Right lobe of liver (tissue), 4 donors: ENCODE measurements around the gene IRX1.

Source experiments
- POLR2A ChIP-seq: fragments of 450-650 bp; IDR thresholded peaks from one replicate; pipeline ENCODE4 v1.6.1; 2017; ENCODE audit warnings: antibody characterized with exemption, mild to moderate bottlenecking
- TF ChIP-seq, protein P1 (sequence below), 4 donors: fragments of 200-600 bp in 3 of 4; fragments of 450-650 bp in 1 of 4; IDR thresholded peaks; one replicate each; pipeline versions ENCODE4 v1.5.1 to v1.8.0; 2016 to 2022; ENCODE audit warnings: antibody characterized with exemption in 4 of 4, mild to moderate bottlenecking in 2 of 4
- donor health status: DM: no; HTN: no; CAD: no.
- donor health status: DM: no; HTN: no; CAD: no.
- donor health status: DM: no; HTN: yes; CAD: no.

- TF ChIP-seq POLR2A, result no peak
- TF ChIP-seq, protein P1, sequence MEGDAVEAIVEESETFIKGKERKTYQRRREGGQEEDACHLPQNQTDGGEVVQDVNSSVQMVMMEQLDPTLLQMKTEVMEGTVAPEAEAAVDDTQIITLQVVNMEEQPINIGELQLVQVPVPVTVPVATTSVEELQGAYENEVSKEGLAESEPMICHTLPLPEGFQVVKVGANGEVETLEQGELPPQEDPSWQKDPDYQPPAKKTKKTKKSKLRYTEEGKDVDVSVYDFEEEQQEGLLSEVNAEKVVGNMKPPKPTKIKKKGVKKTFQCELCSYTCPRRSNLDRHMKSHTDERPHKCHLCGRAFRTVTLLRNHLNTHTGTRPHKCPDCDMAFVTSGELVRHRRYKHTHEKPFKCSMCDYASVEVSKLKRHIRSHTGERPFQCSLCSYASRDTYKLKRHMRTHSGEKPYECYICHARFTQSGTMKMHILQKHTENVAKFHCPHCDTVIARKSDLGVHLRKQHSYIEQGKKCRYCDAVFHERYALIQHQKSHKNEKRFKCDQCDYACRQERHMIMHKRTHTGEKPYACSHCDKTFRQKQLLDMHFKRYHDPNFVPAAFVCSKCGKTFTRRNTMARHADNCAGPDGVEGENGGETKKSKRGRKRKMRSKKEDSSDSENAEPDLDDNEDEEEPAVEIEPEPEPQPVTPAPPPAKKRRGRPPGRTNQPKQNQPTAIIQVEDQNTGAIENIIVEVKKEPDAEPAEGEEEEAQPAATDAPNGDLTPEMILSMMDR (IDR thresholded peaks at IDR 0.05), result no peak
Observed at GRCh38 chr5:3639175-3639574, 43.5 kb downstream of the IRX1 start.
